ENCODE results near the gene CCDC170. TPM values are rescaled to one million over a fixed set of nuclear protein-coding genes. Genes with fewer than 3 reads are reported as not detected.

The CCDC170 gene
- total RNA-seq, 1 experiment from 2014 or later = not detected

- H3K9me3 ChIP-seq (ENCODE audit: control insufficient read depth, insufficient read depth, low read depth, low read length) = no peaks in the 10 kb centered on the region
- ChIA-PET CTCF (no interaction called here), POLR2A (no interaction called here)
- ATAC-seq (no peak), DNase-seq (ENCODE audit: low read depth, low spot score) (no peak)
- H3K36me3 ChIP-seq (ENCODE audit: control insufficient read depth, insufficient read depth, low read length) = no peaks in the 10 kb centered on the region
- H3K4me3 ChIP-seq (ENCODE audit: low read depth in 2 of 2, low read length in 2 of 2) = no peak overlapping the region
- BruUV-seq (replicated peaks) = no TSS peak
- TF ChIP-seq, protein P1, sequence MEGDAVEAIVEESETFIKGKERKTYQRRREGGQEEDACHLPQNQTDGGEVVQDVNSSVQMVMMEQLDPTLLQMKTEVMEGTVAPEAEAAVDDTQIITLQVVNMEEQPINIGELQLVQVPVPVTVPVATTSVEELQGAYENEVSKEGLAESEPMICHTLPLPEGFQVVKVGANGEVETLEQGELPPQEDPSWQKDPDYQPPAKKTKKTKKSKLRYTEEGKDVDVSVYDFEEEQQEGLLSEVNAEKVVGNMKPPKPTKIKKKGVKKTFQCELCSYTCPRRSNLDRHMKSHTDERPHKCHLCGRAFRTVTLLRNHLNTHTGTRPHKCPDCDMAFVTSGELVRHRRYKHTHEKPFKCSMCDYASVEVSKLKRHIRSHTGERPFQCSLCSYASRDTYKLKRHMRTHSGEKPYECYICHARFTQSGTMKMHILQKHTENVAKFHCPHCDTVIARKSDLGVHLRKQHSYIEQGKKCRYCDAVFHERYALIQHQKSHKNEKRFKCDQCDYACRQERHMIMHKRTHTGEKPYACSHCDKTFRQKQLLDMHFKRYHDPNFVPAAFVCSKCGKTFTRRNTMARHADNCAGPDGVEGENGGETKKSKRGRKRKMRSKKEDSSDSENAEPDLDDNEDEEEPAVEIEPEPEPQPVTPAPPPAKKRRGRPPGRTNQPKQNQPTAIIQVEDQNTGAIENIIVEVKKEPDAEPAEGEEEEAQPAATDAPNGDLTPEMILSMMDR (IDR thresholded peaks at IDR 0.05) = no peak
- TF ChIP-seq POLR2AphosphoS5 (IDR thresholded peaks at IDR 0.05; ENCODE audit: low read depth, low read length) (no peak), TCF7L2 (IDR thresholded peaks at IDR 0.05; ENCODE audit: low read depth, low read length) (no peak), SIN3A (IDR thresholded peaks at IDR 0.05; ENCODE audit: borderline replicate concordance, insufficient read depth, low read depth, low read length) (no peak)
- TF ChIP-seq, protein P2, sequence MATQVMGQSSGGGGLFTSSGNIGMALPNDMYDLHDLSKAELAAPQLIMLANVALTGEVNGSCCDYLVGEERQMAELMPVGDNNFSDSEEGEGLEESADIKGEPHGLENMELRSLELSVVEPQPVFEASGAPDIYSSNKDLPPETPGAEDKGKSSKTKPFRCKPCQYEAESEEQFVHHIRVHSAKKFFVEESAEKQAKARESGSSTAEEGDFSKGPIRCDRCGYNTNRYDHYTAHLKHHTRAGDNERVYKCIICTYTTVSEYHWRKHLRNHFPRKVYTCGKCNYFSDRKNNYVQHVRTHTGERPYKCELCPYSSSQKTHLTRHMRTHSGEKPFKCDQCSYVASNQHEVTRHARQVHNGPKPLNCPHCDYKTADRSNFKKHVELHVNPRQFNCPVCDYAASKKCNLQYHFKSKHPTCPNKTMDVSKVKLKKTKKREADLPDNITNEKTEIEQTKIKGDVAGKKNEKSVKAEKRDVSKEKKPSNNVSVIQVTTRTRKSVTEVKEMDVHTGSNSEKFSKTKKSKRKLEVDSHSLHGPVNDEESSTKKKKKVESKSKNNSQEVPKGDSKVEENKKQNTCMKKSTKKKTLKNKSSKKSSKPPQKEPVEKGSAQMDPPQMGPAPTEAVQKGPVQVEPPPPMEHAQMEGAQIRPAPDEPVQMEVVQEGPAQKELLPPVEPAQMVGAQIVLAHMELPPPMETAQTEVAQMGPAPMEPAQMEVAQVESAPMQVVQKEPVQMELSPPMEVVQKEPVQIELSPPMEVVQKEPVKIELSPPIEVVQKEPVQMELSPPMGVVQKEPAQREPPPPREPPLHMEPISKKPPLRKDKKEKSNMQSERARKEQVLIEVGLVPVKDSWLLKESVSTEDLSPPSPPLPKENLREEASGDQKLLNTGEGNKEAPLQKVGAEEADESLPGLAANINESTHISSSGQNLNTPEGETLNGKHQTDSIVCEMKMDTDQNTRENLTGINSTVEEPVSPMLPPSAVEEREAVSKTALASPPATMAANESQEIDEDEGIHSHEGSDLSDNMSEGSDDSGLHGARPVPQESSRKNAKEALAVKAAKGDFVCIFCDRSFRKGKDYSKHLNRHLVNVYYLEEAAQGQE (IDR thresholded peaks at IDR 0.05; ENCODE audit: insufficient read depth in 1 of 2, low read depth in 2 of 2, low read length in 1 of 2) = no peak
- in situ Hi-C loops (cut with HindIII; ENCODE audit: low pct_unique_long_range_greater_than_20kb, low sequenced_read_pairs) (no loop called here), intact Hi-C loops (cut with micrococcal nuclease; ENCODE audit: unreplicated experiment) (no loop called here)
- no peak overlapping the region for H3K27ac ChIP-seq (ENCODE audit: low read length)
- H3K27me3 ChIP-seq (ENCODE audit: control insufficient read depth, insufficient read depth, low read length) = no peaks in the 10 kb centered on the region
- no peaks in the 10 kb centered on the region for H3K4me1 ChIP-seq (ENCODE audit: control insufficient read depth, insufficient read depth, low read length)
These were observed 30.2 kb downstream of the CCDC170 start for GRCh38 chr6:151524059-151524458.

GRCh38 chr6:151534576-151534975, 40.8 kb downstream of the CCDC170 start:
- intact Hi-C loops (cut with micrococcal nuclease; ENCODE audit: unreplicated experiment) = no loop called here
- in situ Hi-C loops (cut with HindIII; ENCODE audit: low pct_unique_long_range_greater_than_20kb, low sequenced_read_pairs) = no loop called here
- H3K4me1 ChIP-seq (ENCODE audit: control insufficient read depth, insufficient read depth, low read length) = no peaks in the 10 kb centered on the region
- no peak overlapping the region for H3K27ac ChIP-seq (ENCODE audit: low read length)
- CTCF ChIA-PET = no interaction called here
- no peaks in the 10 kb centered on the region for H3K27me3 ChIP-seq (ENCODE audit: control insufficient read depth, insufficient read depth, low read length)
- no peak overlapping the region for H3K4me3 ChIP-seq (ENCODE audit: low read depth in 2 of 2, low read length in 2 of 2)
- POLR2A ChIA-PET = no interaction called here
- no peak for DNase-seq (ENCODE audit: low read depth, low spot score)
- no peaks in the 10 kb centered on the region for H3K36me3 ChIP-seq (ENCODE audit: control insufficient read depth, insufficient read depth, low read length)
- ATAC-seq = no peak
- H3K9me3 ChIP-seq (ENCODE audit: control insufficient read depth, insufficient read depth, low read depth, low read length) = no peaks in the 10 kb centered on the region
- TF ChIP-seq SIN3A (IDR thresholded peaks at IDR 0.05; ENCODE audit: borderline replicate concordance, insufficient read depth, low read depth, low read length) (no peak), POLR2AphosphoS5 (IDR thresholded peaks at IDR 0.05; ENCODE audit: low read depth, low read length) (no peak), TCF7L2 (IDR thresholded peaks at IDR 0.05; ENCODE audit: low read depth, low read length) (no peak)
- TF ChIP-seq, protein P1 (IDR thresholded peaks at IDR 0.05) = no peak
- TF ChIP-seq, protein P2 (IDR thresholded peaks at IDR 0.05; ENCODE audit: insufficient read depth in 1 of 2, low read depth in 2 of 2, low read length in 1 of 2) = no peak
- BruUV-seq (replicated peaks) = no TSS peak

Data from Panc1 (cell line).